Measurements from ENCODE around the gene RGS7.

Gene RGS7

GRCh38 chr1:240927821-240928220 lies 429.2 kb downstream of the RGS7 start:
- WGBS, 2 donors (ENCODE audit: extremely low coverage in 2 of 2, insufficient read length in 2 of 2, insufficient replicate concordance in 1 of 2), result no CpG with 5 or more reads among the region's 3 CpGs
- H2BK5ac ChIP-seq (ENCODE audit: low read length), result no peak overlapping the region
- no peak overlapping the region for H3K27ac ChIP-seq (replicated peaks; ENCODE audit: low read length)
- no peak overlapping the region for H4K91ac ChIP-seq (ENCODE audit: low read depth, low read length, poor library complexity)
- no peak overlapping the region for H3K9ac ChIP-seq (ENCODE audit: low read depth, low read length, poor library complexity)
- no peaks in the 10 kb centered on the region for H3K79me1 ChIP-seq (ENCODE audit: low read depth, low read length)
- H2AK5ac ChIP-seq (ENCODE audit: low read depth, low read length), result no peak overlapping the region
- no peak overlapping the region for H3K4ac ChIP-seq (ENCODE audit: low read length)
- H4K8ac ChIP-seq (ENCODE audit: low read depth, low read length), result no peak overlapping the region
- no peak overlapping the region for H3K14ac ChIP-seq (ENCODE audit: low read length)
- no peak overlapping the region for H2BK15ac ChIP-seq (ENCODE audit: low read length)
- no peak overlapping the region for H3K4me2 ChIP-seq (ENCODE audit: insufficient read depth, low read length, poor library complexity, severe bottlenecking)
- H2AFZ ChIP-seq (ENCODE audit: low read length), result no peak overlapping the region
- H3K23ac ChIP-seq (ENCODE audit: low read depth, low read length, poor library complexity), result no peak overlapping the region
- H3K4me1 ChIP-seq (ENCODE audit: control insufficient read depth in 2 of 2, insufficient read depth in 1 of 2, low read depth in 1 of 2, low read length in 2 of 2), result no peaks in the 10 kb centered on the region
- H3K18ac ChIP-seq (ENCODE audit: low read length), result no peak overlapping the region
- no peak overlapping the region for H2BK12ac ChIP-seq (ENCODE audit: low read length)
- H3K36me3 ChIP-seq (replicated peaks in 1 of 2; ENCODE audit: control insufficient read depth in 2 of 2, insufficient read depth in 2 of 2, low read length in 2 of 2), result no peaks in the 10 kb centered on the region
- no peak for DNase-seq (ENCODE audit: low spot score)
- H3K9me3 ChIP-seq (replicated peaks in 1 of 2; ENCODE audit: control insufficient read depth in 2 of 2, insufficient read depth in 1 of 2, low read depth in 1 of 2, low read length in 2 of 2), result no peaks in the 10 kb centered on the region
- no peaks in the 10 kb centered on the region for H3K27me3 ChIP-seq (ENCODE audit: control insufficient read depth in 3 of 3, insufficient read depth in 3 of 3, low read depth in 1 of 3, low read length in 3 of 3)
- H3K4me3 ChIP-seq (ENCODE audit: low read length in 2 of 2), result no peak overlapping the region
- no peak overlapping the region for H2BK120ac ChIP-seq (ENCODE audit: low read depth, low read length)

DNA sequence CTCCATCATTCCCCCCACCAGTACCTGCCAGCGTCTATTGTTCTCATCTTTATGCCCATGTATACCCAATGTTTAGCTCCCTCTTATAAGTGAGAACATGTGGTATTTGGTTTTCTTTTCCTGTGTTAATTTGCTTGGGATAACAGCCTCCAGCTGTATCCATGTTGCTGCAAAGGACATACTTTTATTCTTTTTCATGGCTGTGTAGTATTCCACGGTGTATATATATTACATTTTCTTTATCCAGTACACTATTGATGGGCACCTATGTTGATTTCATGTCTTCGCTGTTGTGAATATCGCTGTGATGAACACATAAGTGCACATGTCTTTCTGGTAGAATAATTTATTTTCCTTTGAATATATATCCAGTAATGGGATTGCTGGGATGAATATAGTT lies 431.7 kb downstream of the RGS7 start:
- Histone ChIP-seq H3K27ac (replicated peaks; ENCODE audit: low read length) (no peak overlapping the region), H3K4ac (ENCODE audit: low read length) (no peak overlapping the region), H2BK15ac (ENCODE audit: low read length) (no peak overlapping the region), H2BK5ac (ENCODE audit: low read length) (no peak overlapping the region), H3K36me3 (replicated peaks in 1 of 2; ENCODE audit: control insufficient read depth in 2 of 2, insufficient read depth in 2 of 2, low read length in 2 of 2) (no peaks in the 10 kb centered on the region), H3K23ac (ENCODE audit: low read depth, low read length, poor library complexity) (no peak overlapping the region), H3K18ac (ENCODE audit: low read length) (no peak overlapping the region), H3K9ac (ENCODE audit: low read depth, low read length, poor library complexity) (no peak overlapping the region), H4K91ac (ENCODE audit: low read depth, low read length, poor library complexity) (no peak overlapping the region), H3K4me3 (ENCODE audit: low read length in 2 of 2) (no peak overlapping the region), H3K27me3 (ENCODE audit: control insufficient read depth in 3 of 3, insufficient read depth in 3 of 3, low read depth in 1 of 3, low read length in 3 of 3) (no peaks in the 10 kb centered on the region), H3K9me3 (replicated peaks in 1 of 2; ENCODE audit: control insufficient read depth in 2 of 2, insufficient read depth in 1 of 2, low read depth in 1 of 2, low read length in 2 of 2) (no peaks in the 10 kb centered on the region), H3K14ac (ENCODE audit: low read length) (no peak overlapping the region), H2AK5ac (ENCODE audit: low read depth, low read length) (no peak overlapping the region), H2BK12ac (ENCODE audit: low read length) (no peak overlapping the region), H2BK120ac (ENCODE audit: low read depth, low read length) (no peak overlapping the region), H3K4me1 (ENCODE audit: control insufficient read depth in 2 of 2, insufficient read depth in 1 of 2, low read depth in 1 of 2, low read length in 2 of 2) (no peaks in the 10 kb centered on the region), H4K8ac (ENCODE audit: low read depth, low read length) (no peak overlapping the region), H3K79me1 (ENCODE audit: low read depth, low read length) (no peaks in the 10 kb centered on the region), H3K4me2 (ENCODE audit: insufficient read depth, low read length, poor library complexity, severe bottlenecking) (no peak overlapping the region), H2AFZ (ENCODE audit: low read length) (no peak overlapping the region)
- no CpG with 5 or more reads among the region's 4 CpGs for WGBS, 2 donors (ENCODE audit: extremely low coverage in 2 of 2, insufficient read length in 2 of 2, insufficient replicate concordance in 1 of 2)
- no peak for DNase-seq (ENCODE audit: low spot score)

DNA sequence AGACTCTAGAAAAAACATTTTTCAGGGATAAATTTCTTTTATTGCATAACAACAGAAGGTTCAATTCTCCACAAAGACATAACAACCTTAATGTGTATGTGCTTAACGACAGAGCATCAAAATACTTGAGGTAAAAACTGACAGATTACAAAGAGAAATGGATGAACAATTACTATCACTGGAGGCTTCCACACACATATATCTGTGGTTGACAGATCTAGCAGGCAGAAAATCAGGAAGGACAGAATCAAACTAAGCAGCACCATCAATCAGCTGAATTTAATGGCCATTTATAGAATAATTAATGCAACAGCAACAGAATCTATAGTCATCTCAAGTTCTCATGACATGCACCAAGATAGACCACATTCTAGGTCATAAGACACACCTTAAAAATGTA lies 439.0 kb downstream of the RGS7 start:
- no peak overlapping the region for H3K9ac ChIP-seq (ENCODE audit: low read depth, low read length, poor library complexity)
- no peak overlapping the region for H3K4me3 ChIP-seq (ENCODE audit: low read length in 2 of 2)
- H2BK5ac ChIP-seq (ENCODE audit: low read length), result no peak overlapping the region
- DNase-seq (ENCODE audit: low spot score), result no peak
- no peak overlapping the region for H4K8ac ChIP-seq (ENCODE audit: low read depth, low read length)
- H3K4ac ChIP-seq (ENCODE audit: low read length), result no peak overlapping the region
- H2BK15ac ChIP-seq (ENCODE audit: low read length), result no peak overlapping the region
- H3K9me3 ChIP-seq (replicated peaks in 1 of 2; ENCODE audit: control insufficient read depth in 2 of 2, insufficient read depth in 1 of 2, low read depth in 1 of 2, low read length in 2 of 2), result no peaks in the 10 kb centered on the region
- H3K27ac ChIP-seq (replicated peaks; ENCODE audit: low read length), result no peak overlapping the region
- H3K27me3 ChIP-seq (ENCODE audit: control insufficient read depth in 3 of 3, insufficient read depth in 3 of 3, low read depth in 1 of 3, low read length in 3 of 3), result no peaks in the 10 kb centered on the region
- no CpG with 5 or more reads among the region's 1 CpG for WGBS, 2 donors (ENCODE audit: extremely low coverage in 2 of 2, insufficient read length in 2 of 2, insufficient replicate concordance in 1 of 2)
- no peak overlapping the region for H3K18ac ChIP-seq (ENCODE audit: low read length)
- no peak overlapping the region for H3K23ac ChIP-seq (ENCODE audit: low read depth, low read length, poor library complexity)
- no peak overlapping the region for H2AFZ ChIP-seq (ENCODE audit: low read length)
- H2BK12ac ChIP-seq (ENCODE audit: low read length), result no peak overlapping the region
- H2AK5ac ChIP-seq (ENCODE audit: low read depth, low read length), result no peak overlapping the region
- H3K14ac ChIP-seq (ENCODE audit: low read length), result no peak overlapping the region
- no peak overlapping the region for H3K4me2 ChIP-seq (ENCODE audit: insufficient read depth, low read length, poor library complexity, severe bottlenecking)
- H4K91ac ChIP-seq (ENCODE audit: low read depth, low read length, poor library complexity), result no peak overlapping the region
- no peaks in the 10 kb centered on the region for H3K36me3 ChIP-seq (replicated peaks in 1 of 2; ENCODE audit: control insufficient read depth in 2 of 2, insufficient read depth in 2 of 2, low read length in 2 of 2)
- no peaks in the 10 kb centered on the region for H3K79me1 ChIP-seq (ENCODE audit: low read depth, low read length)
- no peak overlapping the region for H2BK120ac ChIP-seq (ENCODE audit: low read depth, low read length)
- H3K4me1 ChIP-seq (ENCODE audit: control insufficient read depth in 2 of 2, insufficient read depth in 1 of 2, low read depth in 1 of 2, low read length in 2 of 2), result no peaks in the 10 kb centered on the region

DNA sequence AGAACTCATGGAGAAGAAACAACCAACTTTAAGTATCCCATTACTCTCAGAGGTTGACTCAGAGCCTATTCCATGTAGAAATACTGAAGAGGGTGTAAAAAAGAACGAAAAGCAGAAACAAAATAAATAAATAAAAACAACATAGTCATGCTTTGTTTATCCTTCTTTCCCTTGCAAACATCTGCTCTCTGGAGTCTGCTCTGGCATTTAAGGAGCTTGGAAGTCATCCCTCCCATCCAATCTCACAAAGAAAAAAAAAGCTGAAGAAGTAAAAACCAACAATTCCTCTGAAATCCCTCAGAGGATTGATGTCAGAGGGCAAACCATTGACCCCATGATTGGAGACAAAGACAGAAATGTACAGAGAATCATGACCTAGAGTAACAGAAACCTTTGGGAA lies 442.5 kb downstream of the RGS7 start:
- Histone ChIP-seq H3K9me3 (replicated peaks in 1 of 2; ENCODE audit: control insufficient read depth in 2 of 2, insufficient read depth in 1 of 2, low read depth in 1 of 2, low read length in 2 of 2) (no peaks in the 10 kb centered on the region), H2AFZ (ENCODE audit: low read length) (no peak overlapping the region), H3K4me1 (ENCODE audit: control insufficient read depth in 2 of 2, insufficient read depth in 1 of 2, low read depth in 1 of 2, low read length in 2 of 2) (no peaks in the 10 kb centered on the region), H2AK5ac (ENCODE audit: low read depth, low read length) (no peak overlapping the region), H3K18ac (ENCODE audit: low read length) (no peak overlapping the region), H2BK15ac (ENCODE audit: low read length) (no peak overlapping the region), H3K23ac (ENCODE audit: low read depth, low read length, poor library complexity) (no peak overlapping the region), H3K14ac (ENCODE audit: low read length) (no peak overlapping the region), H3K4me2 (ENCODE audit: insufficient read depth, low read length, poor library complexity, severe bottlenecking) (no peak overlapping the region), H2BK5ac (ENCODE audit: low read length) (no peak overlapping the region), H3K36me3 (replicated peaks in 1 of 2; ENCODE audit: control insufficient read depth in 2 of 2, insufficient read depth in 2 of 2, low read length in 2 of 2) (no peaks in the 10 kb centered on the region), H3K4me3 (ENCODE audit: low read length in 2 of 2) (no peak overlapping the region), H4K8ac (ENCODE audit: low read depth, low read length) (no peak overlapping the region), H3K79me1 (ENCODE audit: low read depth, low read length) (no peaks in the 10 kb centered on the region), H3K27ac (replicated peaks; ENCODE audit: low read length) (no peak overlapping the region), H3K27me3 (ENCODE audit: control insufficient read depth in 3 of 3, insufficient read depth in 3 of 3, low read depth in 1 of 3, low read length in 3 of 3) (no peaks in the 10 kb centered on the region), H4K91ac (ENCODE audit: low read depth, low read length, poor library complexity) (no peak overlapping the region), H2BK12ac (ENCODE audit: low read length) (no peak overlapping the region), H2BK120ac (ENCODE audit: low read depth, low read length) (no peak overlapping the region), H3K4ac (ENCODE audit: low read length) (no peak overlapping the region), H3K9ac (ENCODE audit: low read depth, low read length, poor library complexity) (no peak overlapping the region)
- WGBS, 2 donors (ENCODE audit: extremely low coverage in 2 of 2, insufficient read length in 2 of 2, insufficient replicate concordance in 1 of 2), result no CpG with 5 or more reads among the region's 1 CpG
- no peak for DNase-seq (ENCODE audit: low spot score)
